ENCODE data around the gene SIGLEC15. TPM values are rescaled to one million over a fixed set of nuclear protein-coding genes. Genes with fewer than 3 reads are reported as not detected.
A peak's percentile ranks its signal among the peaks of the same experiment; 100 is the strongest.

Gene SIGLEC15
- total RNA-seq, 1 experiment from 2014 or later: 0.92 TPM

DNA sequence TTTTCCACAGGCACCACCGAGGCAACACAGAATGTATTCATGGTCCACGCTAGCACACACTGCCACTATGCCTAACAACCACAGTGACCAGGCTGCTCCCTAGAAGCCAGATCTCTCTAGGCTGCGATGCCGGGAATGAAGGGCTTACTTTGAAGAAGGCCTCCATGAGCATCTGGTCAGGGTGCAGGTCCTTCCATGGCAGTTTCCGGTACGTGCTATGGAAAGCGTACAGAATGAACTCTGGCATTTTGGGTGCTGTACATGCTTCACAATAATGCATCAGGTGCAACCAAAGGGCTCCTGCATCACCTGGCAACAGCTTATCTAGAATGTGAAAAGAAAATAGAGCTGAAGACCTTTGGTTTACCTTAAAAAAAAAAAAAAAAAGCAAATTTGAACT is 44.9 kb downstream of the SIGLEC15 start:
- no peaks in the 10 kb centered on the region for H3K27me3 ChIP-seq (replicated peaks; ENCODE audit: insufficient read depth, low read depth, low read length, poor library complexity)
- no TSS peak for BruUV-seq (replicated peaks)
- CTCF ChIA-PET: interaction anchor here (0.9 kb wide), 1 partner anchor 31 kb away, joined by 4 read pairs; no protein-coding TSS in a partner anchor

GRCh38 chr18:45871431-45872084 is 46.1 kb downstream of the SIGLEC15 start:
- no TSS peak for BruUV-seq (replicated peaks)
- Histone ChIP-seq H3K4me3 (ENCODE audit: low read depth, low read length, poor library complexity, severe bottlenecking) (no peak overlapping the region), H3K36me3 (ENCODE audit: insufficient read depth, low read length, poor library complexity, severe bottlenecking) (peaks cover 3% of the 10 kb centered on the region), H3K27me3 (replicated peaks; ENCODE audit: insufficient read depth, low read depth, low read length, poor library complexity) (no peaks in the 10 kb centered on the region), H3K4me1 (ENCODE audit: insufficient read depth, low read length, poor library complexity, severe bottlenecking) (no peaks in the 10 kb centered on the region), H3K9me3 (ENCODE audit: low read depth, low read length, poor library complexity, severe bottlenecking) (no peaks in the 10 kb centered on the region), H3K27ac (ENCODE audit: low read depth, low read length, poor library complexity, severe bottlenecking) (no peak overlapping the region)
- CTCF ChIA-PET: no interaction called here
- no peak for DNase-seq (ENCODE audit: low spot score)
- TF ChIP-seq, protein P1, sequence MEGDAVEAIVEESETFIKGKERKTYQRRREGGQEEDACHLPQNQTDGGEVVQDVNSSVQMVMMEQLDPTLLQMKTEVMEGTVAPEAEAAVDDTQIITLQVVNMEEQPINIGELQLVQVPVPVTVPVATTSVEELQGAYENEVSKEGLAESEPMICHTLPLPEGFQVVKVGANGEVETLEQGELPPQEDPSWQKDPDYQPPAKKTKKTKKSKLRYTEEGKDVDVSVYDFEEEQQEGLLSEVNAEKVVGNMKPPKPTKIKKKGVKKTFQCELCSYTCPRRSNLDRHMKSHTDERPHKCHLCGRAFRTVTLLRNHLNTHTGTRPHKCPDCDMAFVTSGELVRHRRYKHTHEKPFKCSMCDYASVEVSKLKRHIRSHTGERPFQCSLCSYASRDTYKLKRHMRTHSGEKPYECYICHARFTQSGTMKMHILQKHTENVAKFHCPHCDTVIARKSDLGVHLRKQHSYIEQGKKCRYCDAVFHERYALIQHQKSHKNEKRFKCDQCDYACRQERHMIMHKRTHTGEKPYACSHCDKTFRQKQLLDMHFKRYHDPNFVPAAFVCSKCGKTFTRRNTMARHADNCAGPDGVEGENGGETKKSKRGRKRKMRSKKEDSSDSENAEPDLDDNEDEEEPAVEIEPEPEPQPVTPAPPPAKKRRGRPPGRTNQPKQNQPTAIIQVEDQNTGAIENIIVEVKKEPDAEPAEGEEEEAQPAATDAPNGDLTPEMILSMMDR (conservative IDR thresholded peaks at IDR 0.05; ENCODE audit: low read depth, low read length): no peak
- no peak for TF ChIP-seq EZH2 (IDR thresholded peaks at IDR 0.05; ENCODE audit: borderline replicate concordance, low read depth, low read length, poor library complexity, severe bottlenecking)
- intact Hi-C loops (cut with micrococcal nuclease; ENCODE audit: unreplicated experiment): no loop called here
- POLR2A ChIA-PET (ENCODE audit: low non-redundant PET): no interaction called here

More for the DNA sequence above, 44.9 kb downstream of the SIGLEC15 start:
- Histone ChIP-seq H3K36me3 (ENCODE audit: insufficient read depth, low read length, poor library complexity, severe bottlenecking) (peaks cover 3% of the 10 kb centered on the region), H3K4me1 (ENCODE audit: insufficient read depth, low read length, poor library complexity, severe bottlenecking) (no peaks in the 10 kb centered on the region), H3K9me3 (ENCODE audit: low read depth, low read length, poor library complexity, severe bottlenecking) (no peaks in the 10 kb centered on the region), H3K27ac (ENCODE audit: low read depth, low read length, poor library complexity, severe bottlenecking) (no peak overlapping the region), H3K4me3 (ENCODE audit: low read depth, low read length, poor library complexity, severe bottlenecking) (no peak overlapping the region)
- intact Hi-C loops (cut with micrococcal nuclease; ENCODE audit: unreplicated experiment): no loop called here
- TF ChIP-seq, protein P1 (conservative IDR thresholded peaks at IDR 0.05; ENCODE audit: low read depth, low read length): no peak
- no peak for TF ChIP-seq EZH2 (IDR thresholded peaks at IDR 0.05; ENCODE audit: borderline replicate concordance, low read depth, low read length, poor library complexity, severe bottlenecking)
- POLR2A ChIA-PET (ENCODE audit: low non-redundant PET): no interaction called here
- DNase-seq (ENCODE audit: low spot score): no peak

GRCh38 chr18:45874491-45875184 is 49.2 kb downstream of the SIGLEC15 start:
- no peak for TF ChIP-seq EZH2 (IDR thresholded peaks at IDR 0.05; ENCODE audit: borderline replicate concordance, low read depth, low read length, poor library complexity, severe bottlenecking)
- TF ChIP-seq, protein P1 (conservative IDR thresholded peaks at IDR 0.05; ENCODE audit: low read depth, low read length): no peak
- Histone ChIP-seq H3K4me1 (ENCODE audit: insufficient read depth, low read length, poor library complexity, severe bottlenecking) (no peaks in the 10 kb centered on the region), H3K27ac (ENCODE audit: low read depth, low read length, poor library complexity, severe bottlenecking) (no peak overlapping the region), H3K4me3 (ENCODE audit: low read depth, low read length, poor library complexity, severe bottlenecking) (no peak overlapping the region), H3K9me3 (ENCODE audit: low read depth, low read length, poor library complexity, severe bottlenecking) (no peaks in the 10 kb centered on the region), H3K27me3 (replicated peaks; ENCODE audit: insufficient read depth, low read depth, low read length, poor library complexity) (no peaks in the 10 kb centered on the region), H3K36me3 (ENCODE audit: insufficient read depth, low read length, poor library complexity, severe bottlenecking) (peaks cover 9% of the 10 kb centered on the region)
- intact Hi-C loops (cut with micrococcal nuclease; ENCODE audit: unreplicated experiment): no loop called here
- ChIA-PET CTCF (no interaction called here), POLR2A (ENCODE audit: low non-redundant PET) (no interaction called here)
- BruUV-seq (replicated peaks): no TSS peak
- DNase-seq (ENCODE audit: low spot score): peak; percentile 3

Data from A673 (cell line).